MM.1S (cell line): Measurements from ENCODE around the gene SERPINC1.

Experiments
- CTCF ChIP-seq: fragments of 300-600 bp; sonication (generic); IDR thresholded peaks from 2 replicates; pipeline ENCODE4 v1.5.1; 2016; ENCODE audit warnings: antibody characterized with exemption, low read length, mixed read lengths
- EZH2 ChIP-seq: fragments of 300-600 bp; sonication (generic); optimal IDR thresholded peaks from 2 replicates; pipeline ENCODE3; 2017; ENCODE audit warnings: low read depth, mild to moderate bottlenecking, antibody characterized with exemption, low read length, mixed read lengths
- EZH2phosphoT487 ChIP-seq: fragments of 300-600 bp; sonication (generic); IDR thresholded peaks from 2 replicates; pipeline ENCODE4 v1.6.1; 2018; ENCODE audit warnings: antibody characterized with exemption, low read length

- TF ChIP-seq CTCF (no peak), EZH2 (no peak), EZH2phosphoT487 (no peak)
Observed at GRCh38 chr1:173887627-173888026, 29.5 kb downstream of the SERPINC1 start.
